H9 (cell line): ENCODE data around the gene CASP8AP2. TPM values are rescaled to one million over a fixed set of nuclear protein-coding genes. Genes with fewer than 3 reads are reported as not detected.
"Not testable (repeated sequence)": the region's sequence is repeated elsewhere in the genome, so short reads cannot be mapped to it uniquely, and the experiment has no call there.

Source experiments
- DNase-seq: peaks from one replicate; pipeline ENCODE4 v3.0.0-alpha.2; 2017
- H2AFZ ChIP-seq: one replicate; pipeline ENCODE4 v1.6.1; 2013; ENCODE audit warnings: mild to moderate bottlenecking, low read length, control low read depth, moderate library complexity
- H2AK5ac ChIP-seq: 2 replicates; pipeline ENCODE4 v1.6.1; 2013; ENCODE audit warnings: low read length, control low read depth, mixed read lengths; ENCODE audit not compliant: insufficient read length
- H2BK120ac ChIP-seq: one replicate; pipeline ENCODE4 v1.6.1; 2013; ENCODE audit warnings: low read depth, mild to moderate bottlenecking, low read length, control low read depth, inconsistent platforms; ENCODE audit not compliant: poor library complexity, severe bottlenecking
- H2BK12ac ChIP-seq: 2 replicates; pipeline ENCODE4 v1.6.1; 2013; ENCODE audit warnings: low read length, control low read depth, mixed read lengths, low read depth; ENCODE audit not compliant: insufficient read length
- H2BK15ac ChIP-seq: 2 replicates; pipeline ENCODE4 v1.6.1; 2013; ENCODE audit warnings: low read depth, low read length, control low read depth
- H2BK20ac ChIP-seq: one replicate; pipeline ENCODE4 v1.6.1; 2013; ENCODE audit warnings: low read depth, mild to moderate bottlenecking, low read length, control low read depth, inconsistent platforms; ENCODE audit not compliant: poor library complexity, severe bottlenecking
- H2BK5ac ChIP-seq: 2 replicates; pipeline ENCODE4 v1.6.1; 2013; ENCODE audit warnings: low read length, control low read depth, mixed read lengths; ENCODE audit not compliant: insufficient read length
- H3K14ac ChIP-seq: 2 replicates; pipeline ENCODE4 v1.6.1; 2013; ENCODE audit warnings: low read length, control low read depth; ENCODE audit not compliant: insufficient read depth
- H3K18ac ChIP-seq: 2 replicates; pipeline ENCODE4 v1.6.1; 2013; ENCODE audit warnings: low read depth, mild to moderate bottlenecking, mixed read lengths, low read length, control low read depth; ENCODE audit not compliant: insufficient read length
- H3K23ac ChIP-seq: 2 replicates; pipeline ENCODE4 v1.6.1; 2013; ENCODE audit warnings: low read length, control low read depth, mixed read lengths, low read depth; ENCODE audit not compliant: insufficient read length
- H3K23me2 ChIP-seq: 2 replicates; pipeline ENCODE4 v1.6.1; 2013; ENCODE audit warnings: low read depth, mild to moderate bottlenecking, mixed read lengths, low read length, control low read depth; ENCODE audit not compliant: insufficient read length, poor library complexity, severe bottlenecking
- H3K27ac ChIP-seq: 2 replicates; pipeline ENCODE4 v1.5.1; 2013; ENCODE audit warnings: low read length, control low read depth, mixed read lengths, low read depth; ENCODE audit not compliant: insufficient read length
- H3K27me3 ChIP-seq: 2 replicates; pipeline ENCODE4 v1.6.1; 2013; ENCODE audit warnings: low read length, control low read depth, inconsistent platforms; ENCODE audit not compliant: insufficient read depth
- H3K4ac ChIP-seq: 2 replicates; pipeline ENCODE4 v1.6.1; 2013; ENCODE audit warnings: low read depth, mild to moderate bottlenecking, control low read depth, inconsistent platforms, low read length, moderate library complexity
- H3K4me1 ChIP-seq: 2 replicates; pipeline ENCODE4 v1.6.1; 2013; ENCODE audit warnings: low read length, control low read depth, inconsistent platforms; ENCODE audit not compliant: insufficient read depth
- H3K4me2 ChIP-seq: 2 replicates; pipeline ENCODE4 v1.6.1; 2013; ENCODE audit warnings: low read length, control low read depth, mixed read lengths; ENCODE audit not compliant: insufficient read length, insufficient read depth
- H3K56ac ChIP-seq: 2 replicates; pipeline ENCODE4 v1.6.1; 2013; ENCODE audit warnings: low read depth, mild to moderate bottlenecking, mixed read lengths, low read length, control low read depth; ENCODE audit not compliant: insufficient read length
- H3K79me1 ChIP-seq: 2 replicates; pipeline ENCODE4 v1.6.1; 2013; ENCODE audit warnings: low read depth, mild to moderate bottlenecking, moderate library complexity, low read length, control low read depth, inconsistent platforms; ENCODE audit not compliant: insufficient read depth, poor library complexity, severe bottlenecking
- H3K79me2 ChIP-seq: 2 replicates; pipeline ENCODE4 v1.6.1; 2013; ENCODE audit warnings: low read length, control low read depth, inconsistent platforms; ENCODE audit not compliant: insufficient read depth
- H3K9ac ChIP-seq: 2 replicates; pipeline ENCODE4 v1.6.1; 2013; ENCODE audit warnings: low read length, control low read depth, mixed read lengths; ENCODE audit not compliant: insufficient read length; ENCODE audit errors: extremely low read depth
- H3K9me3 ChIP-seq: one replicate; pipeline ENCODE4 v1.6.1; 2013; ENCODE audit warnings: low read depth, low read length, inconsistent platforms; ENCODE audit not compliant: control insufficient read depth
- H3T11ph ChIP-seq: one replicate; pipeline ENCODE4 v1.6.1; 2013; ENCODE audit warnings: mild to moderate bottlenecking, low read length, control low read depth, inconsistent platforms
- H4K20me1 ChIP-seq: one replicate; pipeline ENCODE4 v1.6.1; 2013; ENCODE audit not compliant: control insufficient read depth, insufficient read length, insufficient read depth
- H4K5ac ChIP-seq: 2 replicates; pipeline ENCODE4 v1.6.1; 2013; ENCODE audit warnings: low read depth, mild to moderate bottlenecking, mixed read lengths, low read length, control low read depth; ENCODE audit not compliant: insufficient read length
- H4K8ac ChIP-seq: replicated peaks from 2 replicates; pipeline ENCODE4 v1.6.1; 2013; ENCODE audit warnings: low read length, control low read depth, mixed read lengths, low read depth; ENCODE audit not compliant: insufficient read length
- H4K91ac ChIP-seq: 2 replicates; pipeline ENCODE4 v1.6.1; 2013; ENCODE audit warnings: low read depth, mild to moderate bottlenecking, moderate library complexity, mixed read lengths, low read length, control low read depth; ENCODE audit not compliant: insufficient read length
- H3K27ac Mint-ChIP-seq, 3 experiments: 2 replicates in 2 of 3; 3 replicates in 1 of 3; pipeline ENCODE4 v1.8.0; 2020 to 2021; ENCODE audit warnings: mixed read lengths in 3 of 3, mild to moderate bottlenecking in 1 of 3, moderate library complexity in 1 of 3
- H3K27me3 Mint-ChIP-seq: 2 replicates; pipeline ENCODE4 v1.8.0; 2021; ENCODE audit warnings: low read depth, mild to moderate bottlenecking, moderate library complexity, mixed read lengths
- H3K36me3 Mint-ChIP-seq, 3 experiments: 2 replicates in 2 of 3; 3 replicates in 1 of 3; pipeline ENCODE4 v1.8.0; 2020 to 2021; ENCODE audit warnings: low read depth in 3 of 3, mixed read lengths in 3 of 3; ENCODE audit not compliant: insufficient read depth in 1 of 3
- H3K4me1 Mint-ChIP-seq, 2 experiments: 2 replicates each; pipeline ENCODE4 v1.8.0; 2020; ENCODE audit warnings: mixed read lengths in 2 of 2
- H3K4me3 Mint-ChIP-seq, 2 experiments: 2 replicates in 1 of 2; 3 replicates in 1 of 2; pipeline ENCODE4 v1.8.0; 2020 to 2021; ENCODE audit warnings: mild to moderate bottlenecking in 2 of 2, mixed read lengths in 2 of 2, moderate library complexity in 1 of 2
- H3K9me3 Mint-ChIP-seq, 2 experiments: 2 replicates in 1 of 2; 3 replicates in 1 of 2; pipeline ENCODE4 v1.8.0; 2020; ENCODE audit warnings: mild to moderate bottlenecking in 2 of 2, mixed read lengths in 2 of 2, moderate library complexity in 1 of 2
- CTCF ChIP-seq: fragments of 200-600 bp; sonication (generic); conservative IDR thresholded peaks from 3 replicates; pipeline ENCODE4 v1.8.0; 2021; ENCODE audit warnings: antibody characterized with exemption, mild to moderate bottlenecking
- WGBS: extraction: QIAGEN DNeasy Blood & Tissue Kit; methylation state at CpG from one replicate; pipeline ENCODE4 v1.1.7; 2013; ENCODE audit warnings: missing lambda C conversion rate, low lambda C conversion rate, mixed read lengths; ENCODE audit not compliant: insufficient read length; ENCODE audit errors: extremely low coverage; 5-methylcytosine and 5-hydroxymethylcytosine counted together
- total RNA-seq: library from RNA; stranded (reverse); gene quantifications from 2 replicates; pipeline ENCODE4 v1.2.1, GENCODE V29; 2021

Gene CASP8AP2
- total RNA-seq, 1 experiment from 2014 or later: 33.6 TPM

DNA sequence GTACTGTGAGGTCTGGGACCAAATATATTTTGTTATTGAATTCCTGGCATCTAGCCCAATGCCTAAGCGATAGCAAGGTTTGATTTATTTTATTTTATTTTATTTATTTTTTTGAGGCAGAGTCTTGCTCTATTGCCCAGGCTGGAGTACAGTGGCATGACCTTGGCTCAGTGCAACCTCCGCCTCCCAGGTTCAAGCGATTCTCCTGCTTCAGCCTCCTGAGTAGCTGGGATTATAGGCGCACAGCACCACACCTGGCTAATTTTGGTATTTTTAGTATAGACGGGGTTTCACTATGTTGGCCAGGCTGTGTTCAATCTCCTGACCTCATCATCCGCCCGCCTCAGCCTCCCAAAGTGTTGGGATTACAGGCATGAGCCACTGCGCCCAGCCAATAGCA lies 62.9 kb downstream of the CASP8AP2 start:
- not testable (repeated sequence) for H3K23me2 ChIP-seq, H3K9me3 ChIP-seq, H2AFZ ChIP-seq, H2BK12ac ChIP-seq, H2BK15ac ChIP-seq, H3K4me3 Mint-ChIP-seq, H3K27ac ChIP-seq, H3K4ac ChIP-seq, H2AK5ac ChIP-seq, H4K20me1 ChIP-seq, H3T11ph ChIP-seq, DNase-seq, H3K4me1 ChIP-seq, H3K36me3 Mint-ChIP-seq, H4K91ac ChIP-seq, H3K27ac Mint-ChIP-seq, H3K56ac ChIP-seq, H3K14ac ChIP-seq, H3K79me1 ChIP-seq, H3K27me3 ChIP-seq, H3K23ac ChIP-seq, H4K8ac ChIP-seq, H3K18ac ChIP-seq, H2BK20ac ChIP-seq, H3K79me2 ChIP-seq, H3K9ac ChIP-seq, H2BK5ac ChIP-seq, H2BK120ac ChIP-seq, H3K9me3 Mint-ChIP-seq, H4K5ac ChIP-seq, H3K4me2 ChIP-seq
- peak; percentile 44; the same call in 2 of the 3 replicates for TF ChIP-seq CTCF
- no CpG with 5 or more reads among the region's 8 CpGs for WGBS
- peaks cover 74% of the 10 kb centered on the region for H3K27me3 Mint-ChIP-seq
- peaks cover 34 to 38% of the 10 kb centered on the region in 2 experiments for H3K4me1 Mint-ChIP-seq
